Lower lobe of right lung (tissue), 2 donors: ENCODE measurements around the gene TAGLN2. TPM values are rescaled to one million over a fixed set of nuclear protein-coding genes. Genes with fewer than 3 reads are reported as not detected.

Experiments
- ATAC-seq, 2 donors: fragments of 200-7000 bp; cut with Tn5 transposase; one replicate each; pipeline ENCODE4 v1.9.1; 2020 to 2022; ENCODE audit warnings: mild to moderate bottlenecking in 2 of 2, moderate library complexity in 2 of 2
- DNase-seq: peaks from one replicate; pipeline ENCODE4 v3.0.0-alpha.2; 2020
- H3K27ac ChIP-seq: fragments of 200-600 bp; one replicate; pipeline ENCODE4 v1.8.0; 2022
- H3K27me3 ChIP-seq: fragments of 200-600 bp; one replicate; pipeline ENCODE4 v1.8.0; 2022; ENCODE audit warnings: low read depth
- H3K36me3 ChIP-seq: fragments of 200-600 bp; one replicate; pipeline ENCODE4 v1.8.0; 2022; ENCODE audit warnings: mild to moderate bottlenecking
- H3K4me1 ChIP-seq: fragments of 200-600 bp; one replicate; pipeline ENCODE4 v1.8.0; 2022
- H3K4me3 ChIP-seq: fragments of 200-600 bp; one replicate; pipeline ENCODE4 v1.8.0; 2022; ENCODE audit warnings: mild to moderate bottlenecking
- H3K9me3 ChIP-seq: fragments of 200-600 bp; one replicate; pipeline ENCODE4 v1.8.0; 2022
- intact Hi-C: fragments of 100-400 bp; cut with DNase I; formaldehyde crosslinking; loops from one replicate; pipeline ENCODE4 v1.11.0; 2022
- total RNA-seq: library from RNA; stranded (reverse); fragmentation: NEBNext Ultra II Directional; extraction: Animal tissue kit (Norgen Biotek cat#: 25700); gene quantifications from one replicate; pipeline ENCODE4 v1.2.1, GENCODE V29; 2021
- TF ChIP-seq, protein P1 (sequence below): fragments of 200-600 bp; IDR thresholded peaks from one replicate; pipeline ENCODE4 v1.8.0; 2022; ENCODE audit warnings: antibody characterized with exemption, mild to moderate bottlenecking
- donor health status: DM: no; HTN: yes; CAD: no; lungs with severe emphysema.

Gene TAGLN2
- total RNA-seq, 1 donor from 2014 or later, result 451 TPM

DNA sequence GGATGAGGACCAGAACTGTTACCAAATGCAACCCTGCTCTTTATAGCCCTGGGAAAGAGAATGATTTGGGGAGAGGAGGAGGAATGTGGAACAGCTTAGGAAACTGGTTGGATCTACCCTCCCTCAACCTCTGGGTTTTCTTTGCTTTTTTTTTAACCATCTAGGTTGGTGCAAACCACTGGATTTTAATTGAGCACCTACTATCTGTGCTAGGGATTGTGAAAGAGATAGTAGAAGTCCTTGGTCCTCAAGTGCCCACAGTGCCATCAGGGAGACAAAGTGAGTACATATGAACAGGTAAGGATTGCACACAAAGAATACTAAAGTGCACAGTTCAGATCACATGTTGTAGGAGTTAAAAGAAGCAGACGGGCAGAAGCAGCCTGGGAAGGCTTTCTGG is 4.7 kb downstream of the TAGLN2 start:
- no peak for DNase-seq
- Histone ChIP-seq H3K4me1 (peaks cover 77% of the 10 kb centered on the region), H3K4me3 (no peak overlapping the region), H3K27me3 (no peaks in the 10 kb centered on the region), H3K27ac (peak overlapping the region; percentile 100), H3K36me3 (peaks cover 52% of the 10 kb centered on the region), H3K9me3 (no peaks in the 10 kb centered on the region)
- intact Hi-C loops, result no loop called here
- TF ChIP-seq, protein P1, sequence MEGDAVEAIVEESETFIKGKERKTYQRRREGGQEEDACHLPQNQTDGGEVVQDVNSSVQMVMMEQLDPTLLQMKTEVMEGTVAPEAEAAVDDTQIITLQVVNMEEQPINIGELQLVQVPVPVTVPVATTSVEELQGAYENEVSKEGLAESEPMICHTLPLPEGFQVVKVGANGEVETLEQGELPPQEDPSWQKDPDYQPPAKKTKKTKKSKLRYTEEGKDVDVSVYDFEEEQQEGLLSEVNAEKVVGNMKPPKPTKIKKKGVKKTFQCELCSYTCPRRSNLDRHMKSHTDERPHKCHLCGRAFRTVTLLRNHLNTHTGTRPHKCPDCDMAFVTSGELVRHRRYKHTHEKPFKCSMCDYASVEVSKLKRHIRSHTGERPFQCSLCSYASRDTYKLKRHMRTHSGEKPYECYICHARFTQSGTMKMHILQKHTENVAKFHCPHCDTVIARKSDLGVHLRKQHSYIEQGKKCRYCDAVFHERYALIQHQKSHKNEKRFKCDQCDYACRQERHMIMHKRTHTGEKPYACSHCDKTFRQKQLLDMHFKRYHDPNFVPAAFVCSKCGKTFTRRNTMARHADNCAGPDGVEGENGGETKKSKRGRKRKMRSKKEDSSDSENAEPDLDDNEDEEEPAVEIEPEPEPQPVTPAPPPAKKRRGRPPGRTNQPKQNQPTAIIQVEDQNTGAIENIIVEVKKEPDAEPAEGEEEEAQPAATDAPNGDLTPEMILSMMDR, result no peak
- ATAC-seq, result no peak

DNA sequence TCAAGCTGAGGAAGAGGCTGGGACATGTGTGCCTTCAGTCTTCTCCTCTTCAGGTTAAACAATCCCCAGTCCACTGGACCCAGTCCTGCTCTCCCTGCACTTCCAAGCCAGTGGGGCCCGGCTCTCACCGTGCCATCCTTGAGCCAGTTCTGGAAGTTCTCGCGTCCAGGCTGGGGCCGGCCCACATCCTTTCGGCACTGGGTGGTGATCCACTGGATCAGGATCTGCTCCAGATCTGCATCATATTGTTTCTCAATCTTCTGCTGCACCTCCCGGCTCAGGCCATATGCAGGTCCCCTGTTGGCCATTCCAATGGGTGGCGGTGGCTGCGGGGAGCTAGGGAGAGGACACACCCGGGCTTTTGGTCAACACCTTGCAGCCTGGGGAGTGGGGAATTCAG is 5.1 kb downstream of the TAGLN2 start:
- intact Hi-C loops, result no loop called here
- no peaks in the 10 kb centered on the region for H3K9me3 ChIP-seq
- no peak overlapping the region for H3K4me3 ChIP-seq
- peaks cover 81% of the 10 kb centered on the region for H3K4me1 ChIP-seq
- TF ChIP-seq, protein P1, result no peak
- DNase-seq (no peak), ATAC-seq (no peak)
- peaks cover 52% of the 10 kb centered on the region for H3K36me3 ChIP-seq
- H3K27me3 ChIP-seq, result no peaks in the 10 kb centered on the region
- peak overlapping the region; percentile 100 for H3K27ac ChIP-seq

DNA sequence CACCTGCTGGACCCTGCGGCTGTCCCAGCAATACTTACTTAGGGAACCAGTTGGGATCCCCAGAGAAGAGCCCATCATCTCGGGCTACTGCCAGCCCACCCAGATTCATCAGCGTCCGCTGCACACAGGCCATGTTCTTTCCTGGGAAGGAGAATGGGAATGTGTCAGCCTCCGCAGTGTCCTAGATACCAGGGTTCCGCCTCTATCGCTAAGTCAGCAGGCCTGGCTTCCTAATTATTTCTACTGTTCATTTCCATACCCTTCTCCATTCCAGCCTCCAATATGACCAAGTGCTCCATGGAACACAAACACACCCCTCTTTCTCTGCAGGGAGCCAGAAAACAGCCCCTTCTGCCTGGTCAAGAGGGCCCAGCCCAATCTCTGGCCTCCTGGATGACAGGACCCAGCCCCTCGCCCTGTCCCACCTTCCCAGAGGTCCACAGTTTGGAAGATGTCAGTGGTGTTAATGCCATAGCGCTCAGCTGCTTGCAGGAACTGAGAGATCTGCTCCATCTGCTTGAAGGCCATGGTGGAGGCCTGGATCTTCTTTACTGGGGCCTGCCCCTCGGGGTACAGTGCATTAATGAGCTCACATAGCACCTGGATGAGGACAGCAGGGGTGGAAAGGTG is 6.0 kb downstream of the TAGLN2 start:
- no peaks in the 10 kb centered on the region for H3K9me3 ChIP-seq
- peaks cover 52% of the 10 kb centered on the region for H3K36me3 ChIP-seq
- H3K4me1 ChIP-seq, result peaks cover 85% of the 10 kb centered on the region
- peak overlapping the region; percentile 2 for H3K4me3 ChIP-seq
- TF ChIP-seq, protein P1, result no peak
- H3K27ac ChIP-seq, result peak overlapping the region; percentile 100
- intact Hi-C loops, result no loop called here
- ATAC-seq (no peak), DNase-seq (no peak)
- H3K27me3 ChIP-seq, result no peaks in the 10 kb centered on the region

DNA sequence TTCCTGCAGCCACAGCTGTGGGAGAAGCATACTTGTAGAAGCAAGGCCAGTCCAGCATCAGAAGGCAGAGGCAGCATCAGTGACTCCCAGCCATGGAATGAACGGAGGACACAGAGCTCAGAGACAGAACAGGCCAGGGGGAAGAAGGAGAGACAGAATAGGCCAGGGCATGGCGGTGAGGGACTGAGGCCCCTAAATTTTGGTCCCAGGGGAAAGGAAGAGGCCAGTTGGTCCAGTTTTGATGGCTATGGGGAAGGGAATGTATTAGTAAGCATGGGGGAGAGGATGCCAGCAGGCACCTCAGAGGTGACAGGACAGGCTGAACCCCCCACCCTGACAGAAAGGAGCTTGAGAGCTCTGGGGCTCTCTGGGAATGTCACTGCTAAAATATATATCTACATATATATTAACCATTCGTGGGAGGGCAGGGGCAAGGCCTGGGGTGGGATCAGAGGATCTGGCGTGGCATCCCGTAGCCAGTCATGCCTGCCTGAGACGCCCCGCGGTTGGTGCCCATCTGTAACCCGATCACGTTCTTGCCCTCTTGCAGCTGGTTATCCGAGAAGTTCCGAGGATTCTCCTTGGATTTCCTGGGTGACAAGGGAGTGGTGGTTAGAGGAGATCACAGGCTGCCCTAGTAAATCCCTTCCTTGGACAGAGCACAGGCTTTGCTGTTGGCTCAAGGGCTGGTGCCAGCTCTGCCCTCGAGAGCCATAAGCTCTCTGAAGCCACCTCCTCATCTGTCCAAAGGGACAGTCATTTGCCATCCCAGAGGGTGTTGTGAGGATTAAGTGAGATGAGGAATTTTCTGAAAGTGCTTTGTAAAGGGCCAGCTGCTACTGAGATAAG is 6.7 kb downstream of the TAGLN2 start:
- Histone ChIP-seq H3K4me3 (peak overlapping the region; percentile 2), H3K36me3 (peaks cover 52% of the 10 kb centered on the region), H3K9me3 (no peaks in the 10 kb centered on the region), H3K27ac (no peak overlapping the region), H3K27me3 (no peaks in the 10 kb centered on the region), H3K4me1 (peaks cover 85% of the 10 kb centered on the region)
- DNase-seq, result no peak
- no peak for ATAC-seq
- intact Hi-C loops, result no loop called here
- TF ChIP-seq, protein P1, result no peak

DNA sequence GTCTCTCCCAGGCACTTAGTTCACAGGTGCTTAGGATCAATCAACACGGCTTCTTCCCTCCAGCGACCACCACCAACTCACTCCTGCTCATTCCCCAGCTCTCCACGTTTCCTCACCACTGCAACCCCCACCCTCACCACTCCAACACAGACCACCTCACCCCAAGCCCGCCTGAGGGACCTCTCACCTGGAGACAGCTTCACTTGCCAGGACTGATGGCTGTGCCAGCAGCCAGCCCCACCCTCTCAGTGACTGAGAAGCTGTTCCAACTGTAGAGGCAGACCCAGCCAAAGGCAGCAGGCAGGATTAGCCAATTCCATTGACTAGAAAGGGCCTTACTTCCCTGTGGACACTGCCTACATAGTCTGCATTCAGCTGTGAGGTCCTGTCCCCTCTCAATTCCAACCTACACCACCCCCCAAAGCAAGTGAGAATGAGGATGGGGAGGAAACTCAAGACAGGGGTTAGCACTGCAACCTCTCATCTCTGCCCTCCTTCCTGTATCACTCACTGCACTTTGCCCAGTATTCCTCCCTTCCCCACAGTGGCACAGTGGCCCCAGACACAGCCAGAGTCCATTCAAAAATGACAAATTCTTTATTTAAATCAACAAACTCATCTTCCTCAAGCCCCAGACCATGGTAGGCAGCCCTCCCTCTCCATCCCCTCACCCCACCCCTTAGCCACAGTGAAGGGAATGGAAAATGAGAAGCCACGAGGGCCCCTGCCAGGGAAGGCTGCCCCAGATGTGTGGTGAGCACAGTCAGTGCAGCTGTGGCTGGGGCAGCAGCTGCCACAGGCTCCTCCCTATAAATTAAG is 7.6 kb downstream of the TAGLN2 start:
- peaks cover 52% of the 10 kb centered on the region for H3K36me3 ChIP-seq
- no peak for ATAC-seq

More for the DNA sequence above, 7.6 kb downstream of the TAGLN2 start:
- intact Hi-C loops, result no loop called here
- Histone ChIP-seq H3K4me3 (no peak overlapping the region), H3K27ac (no peak overlapping the region), H3K4me1 (peaks cover 78% of the 10 kb centered on the region), H3K27me3 (no peaks in the 10 kb centered on the region), H3K9me3 (no peaks in the 10 kb centered on the region)
- TF ChIP-seq, protein P1, result no peak
- DNase-seq, result no peak
